ENCODE results near the gene ADA. TPM values are rescaled to one million over a fixed set of nuclear protein-coding genes. Genes with fewer than 3 reads are reported as not detected.

Gene ADA
- total and polyA plus RNA-seq, 9 of the 15 experiments (the other 6 are each of a cell fraction or from before 2014, with no cell fraction given): 2.4 to 26.1 (median 5.3) TPM

GRCh38 chr20:44614525-44614924 is 37.0 kb downstream of the ADA start:
- H3K4me2 ChIP-seq (ENCODE audit: insufficient read depth, low read length): no peak overlapping the region
- H3K27ac ChIP-seq (ENCODE audit: extremely low read depth, low read depth, low read length): no peak overlapping the region
- peak overlapping the region in 1 of 2 experiments; percentile 24; a peak in 1 of 4 replicates for H3K9ac ChIP-seq (ENCODE audit: insufficient read depth in 1 of 2, low read depth in 2 of 2, low read length in 2 of 2)
- no peak for TF ChIP-seq CCAR2 (IDR thresholded peaks at IDR 0.05; ENCODE audit: low read depth, low read length)
- no peak for TF ChIP-seq BRCA1 (IDR thresholded peaks at IDR 0.05)
- no peak for TF ChIP-seq BRCA1 (CRISPR knock-in tag; IDR thresholded peaks at IDR 0.05)
- TF ChIP-seq TFAP4 (CRISPR knock-in tag; IDR thresholded peaks at IDR 0.05; ENCODE audit: borderline replicate concordance): no peak
- TF ChIP-seq VEZF1 (CRISPR knock-in tag; IDR thresholded peaks at IDR 0.05): no peak
- no peak for TF ChIP-seq ZNF655 (CRISPR knock-in tag; IDR thresholded peaks at IDR 0.05)
- no peak for TF ChIP-seq ZBTB11 (CRISPR knock-in tag; IDR thresholded peaks at IDR 0.05)
- no peak for TF ChIP-seq ZNF57 (CRISPR knock-in tag; IDR thresholded peaks at IDR 0.05)
- H3K9me3 ChIP-seq (replicated peaks; ENCODE audit: control insufficient read depth, insufficient read depth, low read depth, low read length): no peaks in the 10 kb centered on the region
- ATAC-seq (no peak), DNase-seq (ENCODE audit: extremely low read depth in 1 of 4, low spot score in 3 of 4) (no peak), FAIRE-seq (no peak)
- intact Hi-C loops (cut with micrococcal nuclease): loop anchor here (5.0 kb wide), 2 partner anchors 92 to 397 kb away; partner anchors contain the start of gene SERINC3
- 49% methylated on average over 14 of the region's 14 CpGs for WGBS (ENCODE audit: insufficient coverage, low coverage, missing lambda C conversion rate)
- H3K9me1 ChIP-seq (ENCODE audit: control insufficient read depth, insufficient read depth, low read length): no peaks in the 10 kb centered on the region
- POLR2A ChIA-PET: no interaction called here
- CTCF ChIA-PET (ENCODE audit: low intra/inter-chr PET ratio): no interaction called here
- no peaks in the 10 kb centered on the region for H3K79me2 ChIP-seq (ENCODE audit: control insufficient read depth, insufficient read depth, low read length)
- H2AFZ ChIP-seq (ENCODE audit: low read depth, low read length): no peak overlapping the region
- in situ Hi-C loops (cut with MboI): no loop called here
- H3K4me1 ChIP-seq (replicated peaks in 1 of 2; ENCODE audit: control insufficient read depth in 2 of 2, insufficient read depth in 2 of 2, low read length in 2 of 2): peaks cover 15 to 31% of the 10 kb centered on the region in 2 experiments; a peak in 4 of 5 replicates
- no peaks in the 10 kb centered on the region for H4K20me1 ChIP-seq (replicated peaks; ENCODE audit: control insufficient read depth, insufficient read depth, low read length)
- H3K27me3 ChIP-seq (ENCODE audit: control insufficient read depth in 2 of 2, insufficient read depth in 2 of 2, low read length in 2 of 2): no peaks in the 10 kb centered on the region
- no TSS peak for BruUV-seq (replicated peaks)
- H3K36me3 ChIP-seq (ENCODE audit: control insufficient read depth, insufficient read depth, low read length): no peaks in the 10 kb centered on the region
- H3K4me3 ChIP-seq: no peak overlapping the region
